CD4-positive, alpha-beta T cell treated with Interleukin-15 for 4 hours (primary cell): ENCODE data around the gene PHF14.
"Not testable (repeated sequence)": the region's sequence is repeated elsewhere in the genome, so short reads cannot be mapped to it uniquely, and the experiment has no call there.

Experiments used
- DNase-seq: peaks from one replicate; pipeline ENCODE4 v3.0.0-alpha.2; 2020; ENCODE audit warnings: low spot score

The PHF14 gene

GRCh38 chr7:10977113-10977512 is 3.4 kb downstream of the PHF14 start:
- DNase-seq: no peak

DNA sequence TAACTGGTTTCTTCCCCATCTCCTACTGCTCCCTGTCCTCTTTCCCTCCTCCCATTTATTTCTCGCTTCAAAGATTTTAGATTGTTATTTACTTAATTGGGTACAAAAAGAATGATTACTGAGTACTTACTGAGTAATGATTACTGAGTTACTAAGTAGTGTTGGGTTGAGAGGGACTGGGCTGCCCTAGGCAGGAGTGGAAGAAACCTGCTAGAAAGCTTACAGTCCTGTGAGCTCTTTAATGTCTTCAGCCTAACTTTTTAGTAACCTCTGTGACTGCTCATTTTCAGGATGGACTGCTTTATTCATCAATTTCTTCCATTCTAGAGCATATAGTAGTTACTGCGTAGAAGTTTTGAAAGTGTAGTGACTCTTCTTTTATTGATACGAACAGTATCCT is 7.6 kb downstream of the PHF14 start:
- no peak for DNase-seq

DNA sequence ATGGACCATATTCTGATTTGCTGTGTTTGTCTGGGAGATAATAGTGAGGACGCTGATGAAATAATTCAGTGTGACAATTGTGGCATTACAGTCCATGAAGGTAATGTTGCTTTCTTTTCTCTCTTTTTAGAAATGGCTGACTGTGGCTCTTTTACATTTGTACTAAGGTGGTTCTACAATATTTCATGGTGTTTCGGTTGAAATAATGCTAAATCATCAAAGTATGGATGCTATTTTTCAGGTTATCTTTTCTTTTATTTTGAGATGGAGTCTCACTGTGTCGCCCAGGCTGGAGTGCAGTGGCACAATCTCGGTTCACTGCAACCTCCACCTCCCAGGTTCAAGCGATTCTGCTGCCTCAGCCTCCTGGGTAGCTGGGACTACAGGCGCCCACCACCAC is 17.1 kb downstream of the PHF14 start:
- not testable (repeated sequence) for DNase-seq

DNA sequence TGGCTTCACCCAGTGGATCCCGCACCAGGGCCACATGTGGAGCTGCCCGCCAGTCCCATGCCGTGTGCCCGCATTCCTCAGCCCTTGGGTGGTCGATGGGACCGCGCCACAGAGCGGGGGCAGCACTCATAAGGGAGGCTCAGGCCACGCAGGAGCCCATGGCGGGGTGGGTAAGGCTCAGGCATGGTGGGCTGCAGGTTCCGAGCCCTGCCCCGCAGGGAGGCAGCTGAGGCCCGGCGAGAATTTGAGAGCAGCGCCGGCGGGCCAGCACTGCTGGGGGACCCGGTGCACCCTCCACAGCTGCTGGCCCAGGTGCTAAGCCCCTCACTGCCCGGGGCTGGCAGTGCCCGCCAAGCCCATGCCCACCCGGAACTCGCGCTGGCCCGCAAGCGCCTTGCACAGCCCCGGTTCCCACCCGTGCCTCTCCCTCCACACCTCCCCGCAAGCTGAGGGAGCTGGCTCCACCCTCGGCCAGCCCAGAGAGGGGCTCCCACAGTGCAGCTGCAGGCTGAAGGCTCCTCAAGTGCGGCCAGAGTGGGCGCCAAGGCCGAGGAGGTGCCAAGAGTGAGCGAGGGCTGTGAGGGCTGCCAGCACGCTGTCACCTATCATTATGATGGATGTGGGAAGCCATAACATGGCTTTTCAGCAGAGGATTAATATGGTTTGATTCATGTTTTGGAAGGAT is 22.0 kb downstream of the PHF14 start:
- DNase-seq: not testable (repeated sequence)

GRCh38 chr7:10998996-10999757 is 25.5 kb downstream of the PHF14 start:
- DNase-seq: no peak

DNA sequence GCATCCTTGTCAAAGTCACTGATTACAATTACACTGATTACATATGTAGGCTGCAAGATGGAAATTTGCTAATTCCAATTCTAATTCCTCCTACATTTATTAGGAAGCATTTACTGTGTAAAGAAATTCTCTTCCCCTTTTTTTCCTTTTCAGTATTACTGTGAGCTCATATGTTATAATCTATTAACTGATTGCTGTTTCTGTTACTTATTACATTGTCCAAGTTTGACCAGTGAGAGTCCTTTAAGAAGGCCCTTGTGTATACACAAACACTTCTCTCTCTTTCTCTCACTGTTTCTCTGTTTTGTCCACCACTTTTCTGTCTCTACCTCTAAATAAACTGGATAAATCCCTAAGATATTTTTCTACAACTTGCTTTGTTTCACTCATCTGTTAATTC is 31.5 kb downstream of the PHF14 start:
- DNase-seq: no peak

DNA sequence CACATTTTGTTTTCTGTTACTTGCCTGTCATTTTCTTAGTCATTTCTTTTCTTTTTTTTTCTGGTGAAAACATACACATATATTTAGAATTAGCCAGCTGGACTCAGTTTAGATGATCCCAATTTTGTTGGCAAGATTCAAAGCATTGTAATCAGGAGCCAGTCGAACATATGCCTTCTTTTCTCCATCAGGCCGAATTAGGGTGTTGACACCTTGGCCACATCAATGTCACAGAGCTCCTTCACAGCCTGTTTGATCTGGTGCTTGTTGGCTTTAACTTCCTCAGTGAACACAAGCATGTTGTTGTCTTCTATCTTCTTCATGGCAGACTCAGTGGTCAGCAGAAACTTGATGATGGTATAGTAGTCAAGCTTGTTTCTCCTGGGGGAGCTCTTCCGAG is 32.6 kb downstream of the PHF14 start:
- DNase-seq: no peak

GRCh38 chr7:11009631-11010030 is 36.0 kb downstream of the PHF14 start:
- DNase-seq: no peak

DNA sequence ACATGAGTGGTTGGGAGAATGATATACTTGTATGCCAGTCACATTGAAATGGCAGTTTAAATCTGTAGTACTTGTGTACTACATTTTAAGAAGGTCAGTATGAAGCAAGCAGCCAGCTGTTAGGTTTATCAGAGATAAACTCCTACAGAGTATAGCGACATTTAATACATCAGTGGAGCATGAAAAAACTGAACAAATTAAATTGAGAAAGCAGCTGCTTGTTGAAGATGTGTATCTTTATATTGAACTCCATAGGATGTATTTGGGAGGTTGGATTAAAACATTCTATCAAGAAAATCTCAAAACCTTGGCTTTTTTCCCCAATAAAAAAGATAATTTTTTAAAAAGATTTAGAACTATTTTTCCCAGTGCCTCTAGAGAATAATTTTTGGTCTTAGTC is 47.8 kb downstream of the PHF14 start:
- DNase-seq: no peak

DNA sequence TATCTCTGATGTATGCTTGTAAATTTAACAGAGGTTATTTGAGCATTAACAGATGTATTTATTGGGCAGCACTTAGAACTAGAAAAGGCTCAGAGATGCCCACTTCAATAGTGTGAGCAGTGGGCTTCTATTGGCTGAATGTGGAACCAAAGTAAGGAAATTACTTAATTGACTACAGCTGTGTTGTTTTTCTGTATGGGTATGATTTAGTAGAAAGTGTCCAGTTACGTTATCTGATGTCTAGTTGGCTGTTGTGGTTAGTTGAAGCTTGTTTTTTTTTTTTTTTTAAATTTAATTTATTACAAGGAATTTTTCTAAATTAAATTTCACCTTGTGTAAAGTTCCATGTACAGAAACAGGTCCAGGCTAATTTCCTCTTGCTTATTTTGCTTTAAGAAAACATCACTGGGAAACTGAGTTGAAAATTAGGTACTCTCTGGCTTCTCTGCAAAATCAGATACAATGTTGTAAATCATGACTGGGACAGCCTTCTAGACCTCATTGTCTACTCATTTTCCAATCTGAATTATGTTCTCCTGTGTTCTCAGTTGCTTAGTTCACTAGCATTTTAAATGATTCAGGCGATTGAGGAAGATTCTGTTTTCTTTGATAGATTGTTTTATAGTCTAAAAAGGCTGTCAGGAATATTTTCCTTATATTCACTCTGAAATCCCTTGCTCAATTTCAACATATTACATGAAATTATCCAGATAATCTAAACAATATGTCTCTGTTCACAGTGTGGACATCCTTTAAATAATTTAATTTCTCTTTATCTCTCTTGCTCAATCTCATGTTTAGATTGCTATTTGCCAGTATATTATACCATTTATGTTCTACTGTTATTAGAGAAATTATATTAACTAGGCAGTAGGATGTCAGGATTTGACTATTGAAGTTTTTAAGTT is 53.0 kb downstream of the PHF14 start:
- DNase-seq: no peak

GRCh38 chr7:11035661-11036060 is 62.0 kb downstream of the PHF14 start:
- no peak for DNase-seq

DNA sequence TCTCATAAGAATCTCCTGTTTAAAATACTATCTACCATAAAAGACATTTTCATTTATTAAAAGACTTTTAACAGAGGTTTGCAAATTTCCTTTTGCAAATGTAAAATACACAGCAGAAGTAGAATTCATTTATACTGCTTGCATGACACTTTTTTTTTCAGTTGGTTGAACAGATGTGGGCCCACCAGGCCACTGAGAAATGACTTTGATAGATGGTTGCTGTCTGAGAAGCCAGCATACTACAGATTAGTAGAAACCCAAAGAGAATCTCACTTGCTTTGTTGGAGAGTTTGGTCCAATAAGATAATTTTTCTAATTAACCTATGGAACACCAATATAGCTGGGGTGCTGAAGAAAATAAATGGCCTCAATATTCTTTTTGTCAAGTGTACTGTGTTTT is 66.3 kb downstream of the PHF14 start:
- DNase-seq: no peak

DNA sequence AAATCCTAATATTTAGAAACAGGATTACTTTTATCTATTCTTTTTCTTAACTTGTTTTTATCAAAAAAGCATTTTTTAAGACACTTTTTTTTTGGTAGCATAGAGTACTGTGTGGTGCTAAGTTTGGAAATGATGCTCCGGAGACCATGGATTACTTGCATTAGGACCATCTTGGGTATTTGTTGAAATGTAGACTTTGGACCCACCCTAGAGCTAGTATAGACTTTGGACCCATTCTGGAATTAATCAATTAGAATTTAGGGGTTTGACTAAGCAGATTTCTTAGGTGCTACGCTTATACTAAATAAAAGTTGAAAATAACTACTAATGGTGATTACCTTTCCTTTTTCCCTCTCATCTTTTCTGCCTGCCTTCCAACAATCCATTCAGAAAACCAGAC is 80.4 kb downstream of the PHF14 start:
- no peak for DNase-seq

GRCh38 chr7:11060893-11061292 is 87.2 kb downstream of the PHF14 start:
- DNase-seq: no peak

DNA sequence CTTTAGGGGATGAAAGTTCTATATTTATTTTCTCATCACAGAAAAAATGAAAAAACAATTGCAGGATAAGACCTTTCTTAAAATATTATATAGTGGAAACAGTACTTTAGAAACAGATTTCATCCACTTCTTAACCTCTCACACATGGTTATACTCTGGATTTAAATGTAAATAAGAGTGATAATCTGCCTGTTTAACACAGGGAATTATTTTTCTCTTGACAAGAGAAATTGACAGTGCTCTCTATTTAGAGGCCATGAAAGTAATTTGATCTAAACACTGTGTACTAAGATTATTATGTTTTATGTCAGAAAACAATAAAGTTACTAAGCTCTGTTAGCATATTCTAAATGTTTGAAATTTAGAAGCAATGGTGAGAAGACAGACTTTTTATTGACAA is 88.4 kb downstream of the PHF14 start:
- DNase-seq: no peak

- DNase-seq: no peak
Measured at GRCh38 chr7:11069591-11069990, 95.9 kb downstream of the PHF14 start.

DNA sequence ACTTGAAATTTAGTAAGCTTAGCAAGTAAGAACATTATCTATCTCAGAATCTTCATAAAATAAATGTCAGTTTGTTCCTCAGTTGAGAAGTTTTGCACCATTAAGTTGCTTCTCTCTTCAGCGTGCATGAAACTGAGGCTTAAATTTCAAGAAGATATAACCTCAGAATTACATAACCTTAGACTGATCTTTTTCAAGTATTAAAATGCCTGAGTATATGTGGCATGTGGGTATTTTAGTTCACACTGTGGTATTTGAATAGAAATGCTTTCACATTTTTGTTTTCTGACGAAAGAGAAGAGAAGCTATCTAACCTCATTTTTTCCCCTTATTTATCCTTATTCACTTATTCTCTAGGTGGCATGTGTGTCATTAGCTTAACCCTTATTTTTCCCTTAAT is 104.1 kb downstream of the PHF14 start:
- DNase-seq: no peak

DNA sequence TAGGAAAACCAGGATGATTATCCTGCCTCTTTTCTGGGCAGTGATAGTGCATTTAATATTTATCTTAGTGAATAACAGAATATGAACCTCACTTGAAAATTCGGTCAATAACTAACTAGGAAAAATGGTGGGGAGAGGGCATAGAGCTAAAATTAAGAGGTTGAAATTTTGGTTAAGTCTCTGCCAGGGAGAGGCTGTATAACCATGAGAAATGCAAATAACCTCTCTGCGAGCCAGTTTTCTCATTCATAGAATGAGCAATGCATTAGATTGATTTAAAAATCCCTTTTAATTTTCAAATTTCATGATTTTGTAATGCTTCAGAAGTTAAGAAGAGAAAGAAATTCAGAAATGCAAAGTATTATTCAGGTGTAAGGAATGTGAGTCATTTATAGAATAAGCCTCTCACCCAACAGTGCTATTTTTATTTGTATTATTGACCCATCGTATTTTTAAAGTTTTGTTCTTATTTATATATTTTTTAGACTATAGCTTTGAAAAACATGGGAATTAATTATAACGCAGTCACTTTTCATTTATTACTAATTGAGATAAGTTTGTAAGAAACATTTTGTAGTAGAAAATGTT is 104.7 kb downstream of the PHF14 start:
- DNase-seq: no peak

DNA sequence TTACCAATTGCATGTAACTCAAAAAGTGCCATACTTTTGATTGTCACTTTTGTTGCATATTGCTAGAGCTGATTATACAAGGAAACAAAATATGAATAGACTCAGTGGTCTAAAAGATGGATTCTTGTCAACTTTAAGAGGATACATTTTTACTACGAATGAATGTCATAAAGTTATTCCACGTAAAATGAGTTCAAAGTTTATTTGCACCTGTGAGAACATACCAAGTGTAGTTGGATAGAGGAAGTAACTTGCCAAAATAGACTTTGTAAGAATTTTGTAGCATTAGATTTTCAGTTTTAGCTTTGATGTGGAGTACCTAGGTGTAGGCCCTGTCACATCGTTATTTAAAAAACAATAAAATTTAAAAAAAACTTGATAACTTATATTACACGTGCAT is 106.2 kb downstream of the PHF14 start:
- no peak for DNase-seq

- DNase-seq: no peak
Measured at GRCh38 chr7:11082121-11082520, 108.4 kb downstream of the PHF14 start.

DNA sequence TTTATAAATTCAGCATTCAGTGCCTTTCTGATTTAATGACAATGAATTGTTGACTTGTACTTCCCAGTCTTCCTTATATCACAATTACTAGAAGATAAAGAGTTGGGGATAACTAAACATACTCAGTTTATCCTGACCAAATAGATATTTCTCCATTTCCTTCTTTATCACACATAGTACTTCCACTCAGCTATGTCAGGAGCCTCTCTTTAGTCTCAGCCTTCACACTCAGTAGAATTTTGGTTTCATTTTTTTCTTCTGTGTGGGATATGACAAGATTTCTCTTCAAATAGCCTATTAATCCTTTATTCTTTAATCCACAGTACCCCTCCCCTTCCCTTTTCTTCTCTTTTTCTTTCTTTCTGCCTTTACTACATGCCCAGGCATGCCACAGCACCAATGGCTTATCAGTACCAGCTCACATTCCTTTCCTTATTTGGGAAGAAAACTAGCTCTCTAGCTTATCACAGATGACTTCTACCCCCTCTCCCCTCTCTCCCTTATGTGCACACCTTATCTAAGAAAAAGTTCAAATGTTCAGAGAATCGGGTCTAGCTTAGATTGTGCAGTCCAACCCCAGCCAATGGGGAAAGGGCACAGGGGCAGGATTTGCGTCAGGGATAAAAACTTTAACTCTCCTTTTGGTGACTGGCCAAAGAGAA is 109.0 kb downstream of the PHF14 start:
- DNase-seq: no peak

- no peak for DNase-seq
Measured at GRCh38 chr7:11083214-11083568, 109.5 kb downstream of the PHF14 start.
